GM12865 (cell line): ENCODE measurements around the gene LINC00632.
A peak's percentile ranks its signal among the peaks of the same experiment; 100 is the strongest.

Experiments
- DNase-seq: peaks from one replicate; pipeline ENCODE4 v3.0.0; 2010; ENCODE audit warnings: low read depth
- H3K4me3 ChIP-seq: 2 replicates; pipeline ENCODE4 v1.5.1; 2011; ENCODE audit warnings: mild to moderate bottlenecking, low read depth, low read length, control low read depth
- CTCF ChIP-seq: IDR thresholded peaks from 2 replicates; pipeline ENCODE4 v1.5.1; 2011; ENCODE audit warnings: low read length, control low read depth, low read depth, inconsistent platforms; ENCODE audit not compliant: insufficient read depth; ENCODE audit errors: missing control alignments

LINC00632 gene

GRCh38 chrX:140723121-140723715 lies 13.7 kb downstream of the LINC00632 start:
- H3K4me3 ChIP-seq, result no peak overlapping the region
- no peak for TF ChIP-seq CTCF
- no peak for DNase-seq

DNA sequence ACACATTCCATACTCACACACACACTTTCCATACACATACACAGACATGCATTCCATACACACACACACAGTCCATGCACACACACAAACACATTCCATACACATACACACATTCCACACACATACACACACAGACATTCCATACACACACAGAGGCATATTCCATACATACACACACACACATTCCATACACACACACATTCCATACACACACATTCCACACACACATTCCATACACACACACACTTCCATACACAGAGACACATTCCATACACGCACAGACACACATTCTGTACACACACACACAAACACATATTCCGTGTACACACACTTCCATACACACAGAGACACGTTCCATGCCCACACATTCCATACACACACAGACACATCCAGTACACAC lies 14.8 kb downstream of the LINC00632 start:
- no peak for DNase-seq
- no peak for TF ChIP-seq CTCF
- H3K4me3 ChIP-seq, result no peak overlapping the region

- no peak for DNase-seq
- no peak overlapping the region for H3K4me3 ChIP-seq
- no peak for TF ChIP-seq CTCF
Observed at GRCh38 chrX:140724736-140725135, 15.2 kb downstream of the LINC00632 start.

DNA sequence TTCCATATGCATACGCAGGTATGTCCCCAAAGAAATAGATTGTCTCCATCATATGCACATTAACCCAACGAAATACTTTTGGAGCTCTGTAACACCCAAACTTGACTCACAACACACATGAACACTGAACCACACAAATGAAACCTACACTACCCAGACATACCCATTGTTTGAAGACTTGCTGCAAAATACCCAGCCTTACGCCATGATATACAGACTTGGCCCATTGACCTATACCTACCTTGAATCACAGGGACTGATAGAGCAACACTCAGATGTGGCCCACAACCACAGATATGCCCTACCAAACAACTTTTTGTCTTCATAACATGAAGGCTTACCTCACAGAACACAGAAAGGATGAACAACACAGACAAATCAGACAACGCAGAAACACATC lies 15.9 kb downstream of the LINC00632 start:
- no peak for TF ChIP-seq CTCF
- DNase-seq, result no peak
- no peak overlapping the region for H3K4me3 ChIP-seq

DNA sequence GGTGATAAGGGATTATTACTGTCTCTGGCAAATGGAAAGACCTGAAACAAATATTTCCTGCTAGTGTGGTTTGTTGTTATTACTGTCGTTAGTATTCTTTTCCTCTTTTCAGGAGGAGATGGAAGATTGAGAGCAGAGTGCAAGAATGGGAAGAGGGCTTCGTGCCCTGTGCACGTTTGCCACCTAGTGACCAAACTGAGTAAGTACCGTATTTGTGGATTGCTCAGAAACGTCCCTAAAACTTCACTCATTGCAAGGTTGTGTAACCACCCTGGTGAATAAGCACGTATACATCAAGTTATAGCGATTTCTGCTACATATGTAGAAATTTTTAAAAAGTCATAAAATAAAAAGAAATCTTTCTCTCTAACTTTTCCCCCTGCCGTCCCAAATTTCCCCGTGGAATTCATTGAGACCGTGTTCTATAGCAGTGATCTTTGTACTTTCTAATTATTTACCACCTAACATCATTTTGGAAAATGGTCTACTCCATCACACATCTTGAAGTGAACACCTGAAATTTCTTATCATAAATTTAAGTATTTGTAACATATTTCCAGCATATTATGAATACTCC lies 24.3 kb downstream of the LINC00632 start:
- H3K4me3 ChIP-seq, result no peak overlapping the region
- peak; percentile 33 for DNase-seq
- peak; percentile 58 for TF ChIP-seq CTCF

DNA sequence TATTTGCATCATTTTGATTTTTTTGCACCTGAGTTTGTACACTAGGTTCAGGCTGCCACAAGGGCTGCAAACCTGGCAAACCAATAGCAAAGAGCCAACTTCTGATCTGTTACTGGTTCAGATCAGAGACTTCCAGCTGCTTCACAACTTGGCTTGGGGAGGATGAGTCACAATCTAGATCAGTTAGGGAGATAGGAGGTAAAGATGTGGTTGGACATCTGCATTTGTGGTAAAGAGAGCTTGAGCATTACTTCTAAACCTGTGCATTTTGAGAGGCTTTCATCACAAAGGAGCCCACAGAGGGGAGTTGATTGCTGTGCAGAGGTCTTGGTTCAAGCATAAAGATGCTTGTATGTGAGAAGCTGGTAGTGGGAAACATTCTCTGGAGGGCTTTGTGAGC lies 34.5 kb downstream of the LINC00632 start:
- TF ChIP-seq CTCF, result no peak
- no peak for DNase-seq
- no peak overlapping the region for H3K4me3 ChIP-seq

GRCh38 chrX:140756941-140757340 lies 47.4 kb downstream of the LINC00632 start:
- H3K4me3 ChIP-seq, result no peak overlapping the region
- no peak for DNase-seq
- no peak for TF ChIP-seq CTCF
